ENCODE results near the gene STAT5A.

- TF ChIP-seq, protein P1, sequence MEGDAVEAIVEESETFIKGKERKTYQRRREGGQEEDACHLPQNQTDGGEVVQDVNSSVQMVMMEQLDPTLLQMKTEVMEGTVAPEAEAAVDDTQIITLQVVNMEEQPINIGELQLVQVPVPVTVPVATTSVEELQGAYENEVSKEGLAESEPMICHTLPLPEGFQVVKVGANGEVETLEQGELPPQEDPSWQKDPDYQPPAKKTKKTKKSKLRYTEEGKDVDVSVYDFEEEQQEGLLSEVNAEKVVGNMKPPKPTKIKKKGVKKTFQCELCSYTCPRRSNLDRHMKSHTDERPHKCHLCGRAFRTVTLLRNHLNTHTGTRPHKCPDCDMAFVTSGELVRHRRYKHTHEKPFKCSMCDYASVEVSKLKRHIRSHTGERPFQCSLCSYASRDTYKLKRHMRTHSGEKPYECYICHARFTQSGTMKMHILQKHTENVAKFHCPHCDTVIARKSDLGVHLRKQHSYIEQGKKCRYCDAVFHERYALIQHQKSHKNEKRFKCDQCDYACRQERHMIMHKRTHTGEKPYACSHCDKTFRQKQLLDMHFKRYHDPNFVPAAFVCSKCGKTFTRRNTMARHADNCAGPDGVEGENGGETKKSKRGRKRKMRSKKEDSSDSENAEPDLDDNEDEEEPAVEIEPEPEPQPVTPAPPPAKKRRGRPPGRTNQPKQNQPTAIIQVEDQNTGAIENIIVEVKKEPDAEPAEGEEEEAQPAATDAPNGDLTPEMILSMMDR (IDR thresholded peaks at IDR 0.05): no peak
- no peak for TF ChIP-seq POLR2A (IDR thresholded peaks at IDR 0.05)
Observed at GRCh38 chr17:42279776-42280630, 8.3 kb upstream of the STAT5A start.

All from heart left ventricle (tissue), 13 donors.